Astrocyte (in vitro differentiated cells and primary cell): ENCODE measurements around the gene DCHS2.

Experiments used
- EZH2 ChIP-seq: IDR thresholded peaks from 2 replicates; pipeline ENCODE4 v1.6.1; 2012; ENCODE audit warnings: mild to moderate bottlenecking, low read length, inconsistent platforms; ENCODE audit not compliant: insufficient read depth
- TF ChIP-seq, protein P1 (sequence below): IDR thresholded peaks from 2 replicates; pipeline ENCODE4 v1.5.1; 2011; ENCODE audit warnings: low read depth, mild to moderate bottlenecking, inconsistent platforms, low read length, moderate library complexity; ENCODE audit not compliant: insufficient read depth

DNA sequence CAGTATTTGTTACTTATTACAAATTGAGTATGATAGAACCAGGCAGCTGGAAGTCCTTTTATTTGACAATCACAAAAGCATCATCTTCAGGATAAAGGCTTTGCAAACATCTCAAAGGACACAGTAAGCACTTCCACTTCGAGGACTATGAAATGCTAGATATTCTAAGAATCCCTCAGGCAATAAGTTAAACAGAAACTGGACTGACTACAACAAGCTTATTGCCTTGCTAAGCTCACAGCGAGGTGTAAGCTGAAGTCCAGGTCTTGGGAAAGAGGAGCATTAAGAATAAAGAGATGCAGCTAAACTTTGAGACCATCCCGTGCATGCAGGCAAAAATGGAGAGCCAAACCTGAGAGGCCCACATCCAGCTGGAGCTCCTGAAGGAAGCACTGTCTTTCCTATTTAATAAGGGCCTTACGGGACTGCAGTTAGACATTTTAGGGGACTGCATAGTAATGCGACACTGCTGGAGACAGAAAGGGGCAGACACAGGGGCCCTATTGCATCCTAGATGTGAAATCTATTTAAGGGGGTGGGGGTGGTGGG lies 38.7 kb downstream of the DCHS2 start:
- TF ChIP-seq, protein P1, sequence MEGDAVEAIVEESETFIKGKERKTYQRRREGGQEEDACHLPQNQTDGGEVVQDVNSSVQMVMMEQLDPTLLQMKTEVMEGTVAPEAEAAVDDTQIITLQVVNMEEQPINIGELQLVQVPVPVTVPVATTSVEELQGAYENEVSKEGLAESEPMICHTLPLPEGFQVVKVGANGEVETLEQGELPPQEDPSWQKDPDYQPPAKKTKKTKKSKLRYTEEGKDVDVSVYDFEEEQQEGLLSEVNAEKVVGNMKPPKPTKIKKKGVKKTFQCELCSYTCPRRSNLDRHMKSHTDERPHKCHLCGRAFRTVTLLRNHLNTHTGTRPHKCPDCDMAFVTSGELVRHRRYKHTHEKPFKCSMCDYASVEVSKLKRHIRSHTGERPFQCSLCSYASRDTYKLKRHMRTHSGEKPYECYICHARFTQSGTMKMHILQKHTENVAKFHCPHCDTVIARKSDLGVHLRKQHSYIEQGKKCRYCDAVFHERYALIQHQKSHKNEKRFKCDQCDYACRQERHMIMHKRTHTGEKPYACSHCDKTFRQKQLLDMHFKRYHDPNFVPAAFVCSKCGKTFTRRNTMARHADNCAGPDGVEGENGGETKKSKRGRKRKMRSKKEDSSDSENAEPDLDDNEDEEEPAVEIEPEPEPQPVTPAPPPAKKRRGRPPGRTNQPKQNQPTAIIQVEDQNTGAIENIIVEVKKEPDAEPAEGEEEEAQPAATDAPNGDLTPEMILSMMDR, result no peak
- TF ChIP-seq EZH2, result no peak
